Panc1 (cell line): ENCODE measurements around the gene MOGAT3. TPM values are rescaled to one million over a fixed set of nuclear protein-coding genes. Genes with fewer than 3 reads are reported as not detected.

Experiments used
- ATAC-seq: fragments of 200-7000 bp; cut with Tn5 transposase; 2 replicates; pipeline ENCODE4 v1.9.1; 2020; ENCODE audit warnings: mild to moderate bottlenecking, moderate library complexity
- BruUV-seq: library from RNA; stranded (reverse); fragments of 400-500 nt; replicated peaks from 2 replicates; lab custom pipeline; 2021; lab: Mats Ljungman, UMichigan
- CTCF ChIA-PET: fragments of 300-600 bp; sonication (Branson Sonifier 250); formaldehyde crosslinking; loops from one replicate; lab custom pipeline; 2022; ENCODE audit warnings: antibody characterized with exemption; lab: Charles Lee
- POLR2A ChIA-PET: fragments of 300-600 bp; sonication (Branson Sonifier 250); formaldehyde crosslinking; loops from one replicate; lab custom pipeline; 2022; ENCODE audit warnings: antibody characterized with exemption; lab: Charles Lee
- DNase-seq: peaks from one replicate; pipeline ENCODE4 v3.0.0-alpha.2; 2010; ENCODE audit warnings: low read depth, low spot score
- H3K27ac ChIP-seq: 2 replicates; pipeline ENCODE4 v1.5.1; 2011; ENCODE audit warnings: mild to moderate bottlenecking, low read length, inconsistent platforms
- H3K27me3 ChIP-seq: fragments of 200-500 bp; sonication (Bioruptor generic); 2 replicates; pipeline ENCODE4 v1.6.0; 2014; ENCODE audit warnings: low read length, inconsistent platforms; ENCODE audit not compliant: control insufficient read depth, insufficient read depth
- H3K36me3 ChIP-seq: fragments of 200-500 bp; sonication (Bioruptor generic); 2 replicates; pipeline ENCODE4 v1.5.1; 2014; ENCODE audit warnings: inconsistent platforms, mild to moderate bottlenecking, low read length, moderate library complexity; ENCODE audit not compliant: control insufficient read depth, insufficient read depth
- H3K4me1 ChIP-seq: 2 replicates; pipeline ENCODE4 v1.5.1; 2011; ENCODE audit warnings: inconsistent platforms, mild to moderate bottlenecking, low read length, moderate library complexity; ENCODE audit not compliant: control insufficient read depth, insufficient read depth
- H3K4me3 ChIP-seq, 2 experiments: 2 replicates each; pipeline ENCODE4 v1.5.1; 2011 to 2012; ENCODE audit warnings: low read depth in 2 of 2, low read length in 2 of 2, mild to moderate bottlenecking in 2 of 2, inconsistent platforms in 1 of 2, moderate library complexity in 1 of 2
- H3K9me3 ChIP-seq: fragments of 200-500 bp; sonication (Bioruptor generic); 2 replicates; pipeline ENCODE4 v1.5.1; 2014; ENCODE audit warnings: low read depth, mild to moderate bottlenecking, inconsistent platforms, low read length, moderate library complexity; ENCODE audit not compliant: control insufficient read depth, insufficient read depth
- POLR2AphosphoS5 ChIP-seq: IDR thresholded peaks from 2 replicates; pipeline ENCODE4 v1.6.1; 2012; ENCODE audit warnings: mild to moderate bottlenecking, low read depth, low read length, moderate library complexity
- SIN3A ChIP-seq: IDR thresholded peaks from 2 replicates; pipeline ENCODE4 v1.6.1; 2012; ENCODE audit warnings: low read depth, mild to moderate bottlenecking, low read length, moderate library complexity, borderline replicate concordance; ENCODE audit not compliant: insufficient read depth
- TCF7L2 ChIP-seq: IDR thresholded peaks from 2 replicates; pipeline ENCODE4 v1.6.1; 2011; ENCODE audit warnings: mild to moderate bottlenecking, low read depth, low read length, inconsistent platforms
- in situ Hi-C: cut with HindIII; loops from 2 replicates; pipeline ENCODE4 v1.10.0; 2016; ENCODE audit warnings: low sequenced_read_pairs, low pct_unique_long_range_greater_than_20kb
- intact Hi-C: fragments of 100-400 bp; cut with micrococcal nuclease; formaldehyde crosslinking; loops from one replicate; pipeline ENCODE4 v1.10.0; 2022; ENCODE audit not compliant: unreplicated experiment
- total RNA-seq: library from RNA; stranded (reverse); gene quantifications from one replicate; pipeline ENCODE4 v1.2.1, GENCODE V29; 2021; ENCODE audit not compliant: unreplicated experiment
- TF ChIP-seq, protein P1 (sequence below), 2 experiments: IDR thresholded peaks; 2 replicates each; pipeline ENCODE4 v1.6.1; 2011 to 2012; ENCODE audit warnings: low read depth in 2 of 2, control low read depth in 1 of 2, low read length in 1 of 2, mild to moderate bottlenecking in 1 of 2, moderate library complexity in 1 of 2; ENCODE audit not compliant: insufficient read depth in 1 of 2
- TF ChIP-seq, protein P2 (sequence below): fragments of 450-650 bp; IDR thresholded peaks from 2 replicates; pipeline ENCODE4 v1.5.1; 2017; ENCODE audit warnings: mild to moderate bottlenecking

The MOGAT3 gene
- total RNA-seq, 1 experiment from 2014 or later, result 0.23 TPM

DNA sequence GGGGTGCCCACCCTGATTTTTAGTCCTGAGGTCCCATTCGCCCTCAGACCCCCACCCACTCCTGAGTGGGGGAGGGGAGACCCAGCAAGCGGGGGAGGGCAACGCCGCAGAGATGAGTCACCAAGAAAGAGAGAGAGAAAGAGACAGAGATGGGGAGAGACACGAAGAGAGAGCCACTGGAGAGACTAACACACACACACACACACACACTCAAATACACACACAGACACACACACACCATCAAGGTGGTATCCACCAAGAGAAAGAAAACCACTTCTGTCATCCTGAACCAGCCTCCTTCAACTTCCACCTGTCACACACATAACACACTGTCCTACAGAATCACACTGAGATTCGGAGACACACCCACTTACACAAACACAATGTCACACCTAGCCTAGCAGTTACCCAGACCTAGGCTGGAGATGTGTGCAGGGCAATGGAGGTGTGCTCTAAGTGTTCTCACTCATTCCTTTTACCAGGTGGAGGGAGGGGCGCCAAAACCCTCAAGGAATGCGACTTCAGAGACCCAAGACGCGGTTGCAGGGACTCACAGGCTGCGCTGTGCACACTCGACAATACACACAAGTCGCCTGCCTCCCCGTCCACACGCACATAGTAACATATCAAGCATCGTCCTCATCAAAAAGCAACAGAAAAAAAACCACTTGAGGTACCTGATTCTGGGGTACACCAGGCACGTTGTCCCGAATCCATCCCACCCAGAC lies 31.6 kb downstream of the MOGAT3 start:
- TF ChIP-seq POLR2AphosphoS5 (no peak), SIN3A (no peak), TCF7L2 (no peak)
- TF ChIP-seq, protein P1, sequence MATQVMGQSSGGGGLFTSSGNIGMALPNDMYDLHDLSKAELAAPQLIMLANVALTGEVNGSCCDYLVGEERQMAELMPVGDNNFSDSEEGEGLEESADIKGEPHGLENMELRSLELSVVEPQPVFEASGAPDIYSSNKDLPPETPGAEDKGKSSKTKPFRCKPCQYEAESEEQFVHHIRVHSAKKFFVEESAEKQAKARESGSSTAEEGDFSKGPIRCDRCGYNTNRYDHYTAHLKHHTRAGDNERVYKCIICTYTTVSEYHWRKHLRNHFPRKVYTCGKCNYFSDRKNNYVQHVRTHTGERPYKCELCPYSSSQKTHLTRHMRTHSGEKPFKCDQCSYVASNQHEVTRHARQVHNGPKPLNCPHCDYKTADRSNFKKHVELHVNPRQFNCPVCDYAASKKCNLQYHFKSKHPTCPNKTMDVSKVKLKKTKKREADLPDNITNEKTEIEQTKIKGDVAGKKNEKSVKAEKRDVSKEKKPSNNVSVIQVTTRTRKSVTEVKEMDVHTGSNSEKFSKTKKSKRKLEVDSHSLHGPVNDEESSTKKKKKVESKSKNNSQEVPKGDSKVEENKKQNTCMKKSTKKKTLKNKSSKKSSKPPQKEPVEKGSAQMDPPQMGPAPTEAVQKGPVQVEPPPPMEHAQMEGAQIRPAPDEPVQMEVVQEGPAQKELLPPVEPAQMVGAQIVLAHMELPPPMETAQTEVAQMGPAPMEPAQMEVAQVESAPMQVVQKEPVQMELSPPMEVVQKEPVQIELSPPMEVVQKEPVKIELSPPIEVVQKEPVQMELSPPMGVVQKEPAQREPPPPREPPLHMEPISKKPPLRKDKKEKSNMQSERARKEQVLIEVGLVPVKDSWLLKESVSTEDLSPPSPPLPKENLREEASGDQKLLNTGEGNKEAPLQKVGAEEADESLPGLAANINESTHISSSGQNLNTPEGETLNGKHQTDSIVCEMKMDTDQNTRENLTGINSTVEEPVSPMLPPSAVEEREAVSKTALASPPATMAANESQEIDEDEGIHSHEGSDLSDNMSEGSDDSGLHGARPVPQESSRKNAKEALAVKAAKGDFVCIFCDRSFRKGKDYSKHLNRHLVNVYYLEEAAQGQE (IDR thresholded peaks at IDR 0.05; ENCODE audit: insufficient read depth in 1 of 2, low read depth in 2 of 2, low read length in 1 of 2), result no peak
- TF ChIP-seq, protein P2, sequence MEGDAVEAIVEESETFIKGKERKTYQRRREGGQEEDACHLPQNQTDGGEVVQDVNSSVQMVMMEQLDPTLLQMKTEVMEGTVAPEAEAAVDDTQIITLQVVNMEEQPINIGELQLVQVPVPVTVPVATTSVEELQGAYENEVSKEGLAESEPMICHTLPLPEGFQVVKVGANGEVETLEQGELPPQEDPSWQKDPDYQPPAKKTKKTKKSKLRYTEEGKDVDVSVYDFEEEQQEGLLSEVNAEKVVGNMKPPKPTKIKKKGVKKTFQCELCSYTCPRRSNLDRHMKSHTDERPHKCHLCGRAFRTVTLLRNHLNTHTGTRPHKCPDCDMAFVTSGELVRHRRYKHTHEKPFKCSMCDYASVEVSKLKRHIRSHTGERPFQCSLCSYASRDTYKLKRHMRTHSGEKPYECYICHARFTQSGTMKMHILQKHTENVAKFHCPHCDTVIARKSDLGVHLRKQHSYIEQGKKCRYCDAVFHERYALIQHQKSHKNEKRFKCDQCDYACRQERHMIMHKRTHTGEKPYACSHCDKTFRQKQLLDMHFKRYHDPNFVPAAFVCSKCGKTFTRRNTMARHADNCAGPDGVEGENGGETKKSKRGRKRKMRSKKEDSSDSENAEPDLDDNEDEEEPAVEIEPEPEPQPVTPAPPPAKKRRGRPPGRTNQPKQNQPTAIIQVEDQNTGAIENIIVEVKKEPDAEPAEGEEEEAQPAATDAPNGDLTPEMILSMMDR, result no peak
- in situ Hi-C loops (no loop called here), intact Hi-C loops (no loop called here)
- no peak for ATAC-seq
- no TSS peak for BruUV-seq
- no peak for DNase-seq
- Histone ChIP-seq H3K4me3 (peak overlapping the region; percentile 8 to 46; a peak in 3 of 4 replicates), H3K36me3 (no peaks in the 10 kb centered on the region), H3K4me1 (peaks cover 56% of the 10 kb centered on the region), H3K9me3 (no peaks in the 10 kb centered on the region), H3K27ac (no peak overlapping the region), H3K27me3 (peaks cover 16% of the 10 kb centered on the region)
- ChIA-PET POLR2A (interaction anchor here (0.7 kb wide), 1 partner anchor 72 kb away, joined by 3 read pairs; no protein-coding TSS in a partner anchor), CTCF (interaction anchor here (1.6 kb wide), 1 partner anchor 23 kb away, joined by 5 read pairs; no protein-coding TSS in a partner anchor)

DNA sequence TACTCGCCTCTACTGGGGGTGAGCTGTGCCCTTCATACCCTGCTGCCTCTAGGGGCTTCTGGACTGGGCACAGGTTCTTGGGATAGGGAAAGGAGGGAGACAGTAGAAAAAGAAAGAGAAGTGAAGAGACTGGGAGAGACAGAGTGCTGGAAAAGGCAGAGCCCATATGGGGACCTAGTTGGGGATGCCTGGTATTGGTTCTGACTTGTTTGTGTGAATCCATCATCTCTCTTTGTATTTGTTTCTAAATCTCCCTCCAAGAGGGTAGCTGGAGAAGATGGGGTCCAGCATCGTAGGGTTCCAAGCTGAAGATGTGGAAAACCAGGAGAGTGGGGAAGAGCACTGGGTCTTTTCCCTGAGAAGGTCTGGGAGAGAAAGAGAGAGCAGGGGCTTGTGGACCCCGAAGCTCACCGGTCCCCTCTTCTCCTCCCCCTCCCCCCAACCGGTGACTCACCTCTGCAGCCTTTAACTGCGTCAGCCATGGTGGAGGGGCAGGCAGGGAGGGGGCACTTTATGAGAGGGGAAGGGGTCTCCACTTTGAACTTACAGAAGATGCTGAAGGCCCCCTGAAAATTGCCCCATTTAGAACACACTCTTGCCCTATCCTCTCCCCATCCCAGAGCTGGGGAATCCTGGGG lies 32.3 kb downstream of the MOGAT3 start:
- Histone ChIP-seq H3K9me3 (no peaks in the 10 kb centered on the region), H3K27ac (no peak overlapping the region), H3K4me3 (no peak overlapping the region), H3K27me3 (peaks cover 16% of the 10 kb centered on the region), H3K4me1 (peaks cover 50% of the 10 kb centered on the region), H3K36me3 (no peaks in the 10 kb centered on the region)
- intact Hi-C loops (no loop called here), in situ Hi-C loops (no loop called here)
- CTCF ChIA-PET, result no interaction called here
- TF ChIP-seq POLR2AphosphoS5 (no peak), TCF7L2 (no peak), SIN3A (no peak)
- TF ChIP-seq, protein P1 (IDR thresholded peaks at IDR 0.05; ENCODE audit: insufficient read depth in 1 of 2, low read depth in 2 of 2, low read length in 1 of 2), result no peak
- TF ChIP-seq, protein P2, result no peak
- ATAC-seq (no peak), DNase-seq (no peak)
- no TSS peak for BruUV-seq
- POLR2A ChIA-PET, result interaction anchor here (0.7 kb wide), 2 partner anchors 8 to 71 kb away, joined by 3 to 5 read pairs; no protein-coding TSS in a partner anchor
